Progenitor cell of endocrine pancreas (in vitro differentiated cells): ENCODE measurements around the gene TMC3. TPM values are rescaled to one million over a fixed set of nuclear protein-coding genes. Genes with fewer than 3 reads are reported as not detected.

Experiments
- DNase-seq: peaks from one replicate; pipeline ENCODE4 v3.0.0; 2021; ENCODE audit warnings: low spot score; ENCODE audit not compliant: unreplicated experiment
- H3K27ac Mint-ChIP-seq: 2 replicates; pipeline ENCODE4 v1.8.0; 2021; ENCODE audit warnings: mild to moderate bottlenecking, moderate library complexity, mixed read lengths
- H3K27me3 Mint-ChIP-seq: 2 replicates; pipeline ENCODE4 v1.8.0; 2021; ENCODE audit warnings: mixed read lengths
- H3K36me3 Mint-ChIP-seq: 2 replicates; pipeline ENCODE4 v1.8.0; 2022; ENCODE audit warnings: mixed read lengths; ENCODE audit not compliant: insufficient read depth
- H3K4me1 Mint-ChIP-seq: 2 replicates; pipeline ENCODE4 v1.8.0; 2021; ENCODE audit warnings: low read depth, mixed read lengths
- H3K4me3 Mint-ChIP-seq: 2 replicates; pipeline ENCODE4 v1.8.0; 2021; ENCODE audit warnings: low read depth, mild to moderate bottlenecking, moderate library complexity, mixed read lengths
- H3K9me3 Mint-ChIP-seq: 2 replicates; pipeline ENCODE4 v1.8.0; 2021; ENCODE audit warnings: low read depth, mixed read lengths
- CTCF ChIP-seq: fragments of 200-600 bp; sonication (generic); IDR thresholded peaks from one replicate; pipeline ENCODE4 v1.5.0; 2021; ENCODE audit warnings: antibody characterized with exemption, mild to moderate bottlenecking; ENCODE audit not compliant: unreplicated experiment
- total RNA-seq: library from RNA; stranded (reverse); gene quantifications from 2 replicates; pipeline ENCODE4 v1.2.1, GENCODE V29; 2021

Gene TMC3
- total RNA-seq, 1 donor from 2014 or later = 0.10 TPM

GRCh38 chr15:81299630-81300273 is 74.3 kb downstream of the TMC3 start:
- Mint-ChIP-seq H3K27me3 (peaks cover 18% of the 10 kb centered on the region), H3K4me3 (no peak overlapping the region), H3K9me3 (no peaks in the 10 kb centered on the region), H3K27ac (no peak overlapping the region), H3K4me1 (peaks cover under 1% of the 10 kb centered on the region), H3K36me3 (no peaks in the 10 kb centered on the region)
- DNase-seq = no peak
- no peak for TF ChIP-seq CTCF

GRCh38 chr15:81299156-81299555 is 74.9 kb downstream of the TMC3 start:
- peaks cover 2% of the 10 kb centered on the region for H3K4me1 Mint-ChIP-seq
- H3K4me3 Mint-ChIP-seq = no peak overlapping the region
- H3K9me3 Mint-ChIP-seq = no peaks in the 10 kb centered on the region
- peaks cover 19% of the 10 kb centered on the region for H3K27me3 Mint-ChIP-seq
- no peak overlapping the region for H3K27ac Mint-ChIP-seq
- TF ChIP-seq CTCF = no peak
- H3K36me3 Mint-ChIP-seq = no peaks in the 10 kb centered on the region
- no peak for DNase-seq

GRCh38 chr15:81298611-81299010 is 75.4 kb downstream of the TMC3 start:
- TF ChIP-seq CTCF = no peak
- H3K27ac Mint-ChIP-seq = no peak overlapping the region
- peaks cover 3% of the 10 kb centered on the region for H3K4me1 Mint-ChIP-seq
- H3K9me3 Mint-ChIP-seq = no peaks in the 10 kb centered on the region
- no peak overlapping the region for H3K4me3 Mint-ChIP-seq
- peaks cover 19% of the 10 kb centered on the region for H3K27me3 Mint-ChIP-seq
- H3K36me3 Mint-ChIP-seq = no peaks in the 10 kb centered on the region
- no peak for DNase-seq

- H3K4me3 Mint-ChIP-seq = no peak overlapping the region
- H3K9me3 Mint-ChIP-seq = no peaks in the 10 kb centered on the region
- no peak for DNase-seq
- no peak overlapping the region for H3K27ac Mint-ChIP-seq
- peaks cover 19% of the 10 kb centered on the region for H3K27me3 Mint-ChIP-seq
- no peaks in the 10 kb centered on the region for H3K36me3 Mint-ChIP-seq
- H3K4me1 Mint-ChIP-seq = peaks cover 3% of the 10 kb centered on the region
- no peak for TF ChIP-seq CTCF
Observed at GRCh38 chr15:81297603-81298575, 76.1 kb downstream of the TMC3 start.

- no peak for DNase-seq
- no peak overlapping the region for H3K4me3 Mint-ChIP-seq
- no peaks in the 10 kb centered on the region for H3K9me3 Mint-ChIP-seq
- peaks cover 3% of the 10 kb centered on the region for H3K4me1 Mint-ChIP-seq
- H3K27me3 Mint-ChIP-seq = peaks cover 19% of the 10 kb centered on the region
- no peak for TF ChIP-seq CTCF
- no peaks in the 10 kb centered on the region for H3K36me3 Mint-ChIP-seq
- H3K27ac Mint-ChIP-seq = no peak overlapping the region
Observed at GRCh38 chr15:81297147-81297572, 76.9 kb downstream of the TMC3 start.
